AG04450 (cell line): Measurements from ENCODE around the gene LONP2. TPM values are rescaled to one million over a fixed set of nuclear protein-coding genes. Genes with fewer than 3 reads are reported as not detected.

Experiments
- CTCF ChIA-PET: fragments of 300-600, 350-600 bp; formaldehyde crosslinking; extraction: SDS; loops from one replicate; lab custom pipeline; 2022; ENCODE audit warnings: antibody characterized with exemption, inconsistent platforms; lab: Charles Lee
- POLR2A ChIA-PET: fragments of 350-600 bp; formaldehyde crosslinking; extraction: SDS; loops from one replicate; lab custom pipeline; 2021; ENCODE audit warnings: antibody characterized with exemption, inconsistent platforms; lab: Yijun Ruan, JAX
- DNase-seq: peaks from one replicate; pipeline ENCODE4 v3.0.0-alpha.2; 2011; ENCODE audit warnings: low read depth, low spot score
- H3K27ac ChIP-seq: one replicate; pipeline ENCODE4 v1.5.1; 2012; ENCODE audit warnings: low read depth, low read length, control low read depth
- H3K27me3 ChIP-seq: one replicate; pipeline ENCODE4 v1.6.0; 2012; ENCODE audit warnings: low read length; ENCODE audit not compliant: control insufficient read depth, insufficient read depth
- H3K4me3 ChIP-seq: 2 replicates; pipeline ENCODE4 v1.5.1; 2011; ENCODE audit warnings: mild to moderate bottlenecking, low read depth, low read length, control low read depth
- H3K9me3 ChIP-seq: 2 replicates; pipeline ENCODE4 v1.5.1; 2012; ENCODE audit warnings: low read length; ENCODE audit not compliant: control insufficient read depth, insufficient read depth
- CTCF ChIP-seq: IDR thresholded peaks from 2 replicates; pipeline ENCODE4 v1.5.1; 2011; ENCODE audit warnings: low read depth, low read length, control low read depth, inconsistent platforms
- polyA plus RNA-seq: library from polyadenylated mRNA; depleted of rRNA; stranded (reverse); fragments of >200 nt; gene quantifications from 2 replicates; pipeline ENCODE4 v1.2.3, GENCODE V29; 2011

LONP2 gene
- polyA plus RNA-seq, 1 experiment, result 63.7 TPM

- H3K4me3 ChIP-seq, result no peak overlapping the region
- no peak for TF ChIP-seq CTCF
- ChIA-PET CTCF (interaction anchor here (2.0 kb wide), 1 partner anchor 405 kb away, joined by 5 read pairs; no protein-coding TSS in a partner anchor), POLR2A (no interaction called here)
- H3K27ac ChIP-seq, result no peak overlapping the region
- DNase-seq, result no peak
- H3K9me3 ChIP-seq, result no peaks in the 10 kb centered on the region
- peaks cover 14% of the 10 kb centered on the region for H3K27me3 ChIP-seq
These were observed 18.6 kb upstream of the LONP2 start for GRCh38 chr16:48225456-48225855.

GRCh38 chr16:48231727-48232492 lies 12.2 kb upstream of the LONP2 start:
- ChIA-PET POLR2A (no interaction called here), CTCF (interaction anchor here (0.6 to 6.7 kb wide), 12 partner anchors 20 to 572 kb away, joined by 3 to 80 read pairs (median 4); no protein-coding TSS in a partner anchor)
- peak; percentile 74 for TF ChIP-seq CTCF
- Histone ChIP-seq H3K27ac (no peak overlapping the region), H3K9me3 (no peaks in the 10 kb centered on the region), H3K4me3 (no peak overlapping the region), H3K27me3 (no peaks in the 10 kb centered on the region)
- peak; percentile 2 for DNase-seq

GRCh38 chr16:48232493-48233040 lies 11.5 kb upstream of the LONP2 start:
- Histone ChIP-seq H3K4me3 (no peak overlapping the region), H3K27me3 (no peaks in the 10 kb centered on the region), H3K9me3 (no peaks in the 10 kb centered on the region), H3K27ac (no peak overlapping the region)
- ChIA-PET CTCF (interaction anchor here (0.5 to 6.7 kb wide), 4 partner anchors 121 to 398 kb away, joined by 3 to 80 read pairs (median 24); no protein-coding TSS in a partner anchor), POLR2A (no interaction called here)
- no peak for TF ChIP-seq CTCF
- DNase-seq, result no peak

DNA sequence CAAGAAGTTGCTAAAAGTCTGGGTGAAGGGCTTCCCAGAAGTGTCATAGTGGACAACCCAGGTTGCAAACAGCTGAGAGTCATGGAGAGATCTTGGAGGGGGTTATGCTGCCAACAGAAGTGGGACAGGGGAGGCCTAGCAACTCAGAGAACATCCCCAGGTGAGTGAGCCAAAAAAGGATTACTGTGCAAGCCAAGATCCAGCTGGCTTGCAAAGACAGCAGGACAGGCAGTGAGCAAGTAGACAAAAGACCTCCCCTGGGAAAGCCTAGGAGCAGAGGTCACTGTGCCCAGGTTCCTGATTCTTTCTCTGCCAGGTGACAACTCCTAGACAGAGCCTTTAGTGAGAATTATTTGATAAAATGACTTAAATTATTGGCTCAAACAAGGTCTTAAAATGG lies 9.5 kb upstream of the LONP2 start:
- TF ChIP-seq CTCF, result no peak
- Histone ChIP-seq H3K27ac (no peak overlapping the region), H3K9me3 (no peaks in the 10 kb centered on the region), H3K27me3 (no peaks in the 10 kb centered on the region), H3K4me3 (no peak overlapping the region)
- no peak for DNase-seq
- POLR2A ChIA-PET, result no interaction called here
- CTCF ChIA-PET, result interaction anchor here (6.7 kb wide), 1 partner anchor 396 kb away, joined by 80 read pairs; no protein-coding TSS in a partner anchor

- no peak for DNase-seq
- CTCF ChIA-PET, result interaction anchor here (1.6 to 6.7 kb wide), 2 partner anchors 388 to 396 kb away, joined by 6 to 80 read pairs; no protein-coding TSS in a partner anchor
- POLR2A ChIA-PET, result no interaction called here
- H3K27ac ChIP-seq, result no peak overlapping the region
- H3K9me3 ChIP-seq, result no peaks in the 10 kb centered on the region
- TF ChIP-seq CTCF, result no peak
- no peaks in the 10 kb centered on the region for H3K27me3 ChIP-seq
- H3K4me3 ChIP-seq, result no peak overlapping the region
These were observed 9.0 kb upstream of the LONP2 start for GRCh38 chr16:48235058-48235555.
